ENCODE measurements around the gene TMBIM1. TPM values are rescaled to one million over a fixed set of nuclear protein-coding genes. Genes with fewer than 3 reads are reported as not detected.

TMBIM1 gene
- total and polyA plus RNA-seq, 2 donors (not counting 1 experiment from before 2014, with no cell fraction given) = 170 to 235 TPM

- no peak overlapping the region for H3K27ac ChIP-seq (ENCODE audit: insufficient read depth, low read length)
- H3K4me1 ChIP-seq (ENCODE audit: control insufficient read depth, extremely low read depth, insufficient read depth, low read length) = peaks cover 6% of the 10 kb centered on the region
- H2AFZ ChIP-seq (ENCODE audit: low read length) = no peak overlapping the region
- H3K9me3 ChIP-seq (ENCODE audit: control insufficient read depth, insufficient read depth, low read depth, low read length) = no peaks in the 10 kb centered on the region
- no peak overlapping the region for H3K4me2 ChIP-seq (ENCODE audit: extremely low read depth, insufficient read depth, low read length)
- TF ChIP-seq EZH2 (IDR thresholded peaks at IDR 0.05; ENCODE audit: low read length, missing control alignments) (no peak), CTCF (conservative IDR thresholded peaks at IDR 0.05 in 1 of 2, IDR thresholded peaks at IDR 0.05 in 1 of 2; ENCODE audit: low read depth in 1 of 2, low read length in 2 of 2) (no peak)
- no peak for DNase-seq (ENCODE audit: low read depth in 2 of 2)
- H3K27me3 ChIP-seq (ENCODE audit: control insufficient read depth, insufficient read depth, low read length) = no peaks in the 10 kb centered on the region
- no peaks in the 10 kb centered on the region for H4K20me1 ChIP-seq (ENCODE audit: control insufficient read depth, extremely low read depth, insufficient read depth, low read length)
- no peak overlapping the region for H3K9ac ChIP-seq (ENCODE audit: insufficient read depth, low read length)
- H3K36me3 ChIP-seq (ENCODE audit: control insufficient read depth, insufficient read depth, low read length) = peaks cover 14% of the 10 kb centered on the region
- H3K4me3 ChIP-seq (replicated peaks in 1 of 4; ENCODE audit: control extremely low read depth in 1 of 4, insufficient read depth in 1 of 4, low read depth in 3 of 4, low read length in 4 of 4) = no peak overlapping the region
- H3K79me2 ChIP-seq (ENCODE audit: control insufficient read depth, insufficient read depth, low read length) = peaks cover 19% of the 10 kb centered on the region
These were observed 57.3 kb downstream of the TMBIM1 start for GRCh38 chr2:218235017-218235416.

- no peak for DNase-seq (ENCODE audit: low read depth in 2 of 2)
- no peaks in the 10 kb centered on the region for H3K9me3 ChIP-seq (ENCODE audit: control insufficient read depth, insufficient read depth, low read depth, low read length)
- TF ChIP-seq CTCF (conservative IDR thresholded peaks at IDR 0.05 in 1 of 2, IDR thresholded peaks at IDR 0.05 in 1 of 2; ENCODE audit: low read depth in 1 of 2, low read length in 2 of 2) = no peak
- no peak for TF ChIP-seq EZH2 (IDR thresholded peaks at IDR 0.05; ENCODE audit: low read length, missing control alignments)
- H3K79me2 ChIP-seq (ENCODE audit: control insufficient read depth, insufficient read depth, low read length) = peaks cover 21% of the 10 kb centered on the region
- H3K4me2 ChIP-seq (ENCODE audit: extremely low read depth, insufficient read depth, low read length) = no peak overlapping the region
- H3K27ac ChIP-seq (ENCODE audit: insufficient read depth, low read length) = no peak overlapping the region
- no peaks in the 10 kb centered on the region for H3K27me3 ChIP-seq (ENCODE audit: control insufficient read depth, insufficient read depth, low read length)
- no peak overlapping the region for H3K9ac ChIP-seq (ENCODE audit: insufficient read depth, low read length)
- peaks cover 10% of the 10 kb centered on the region for H3K4me1 ChIP-seq (ENCODE audit: control insufficient read depth, extremely low read depth, insufficient read depth, low read length)
- no peak overlapping the region for H2AFZ ChIP-seq (ENCODE audit: low read length)
- H4K20me1 ChIP-seq (ENCODE audit: control insufficient read depth, extremely low read depth, insufficient read depth, low read length) = no peaks in the 10 kb centered on the region
- H3K36me3 ChIP-seq (ENCODE audit: control insufficient read depth, insufficient read depth, low read length) = peaks cover 14% of the 10 kb centered on the region
- no peak overlapping the region for H3K4me3 ChIP-seq (replicated peaks in 1 of 4; ENCODE audit: control extremely low read depth in 1 of 4, insufficient read depth in 1 of 4, low read depth in 3 of 4, low read length in 4 of 4)
These were observed 57.8 kb downstream of the TMBIM1 start for GRCh38 chr2:218234521-218234920.

GRCh38 chr2:218233543-218233942 lies 58.8 kb downstream of the TMBIM1 start:
- H2AFZ ChIP-seq (ENCODE audit: low read length) = no peak overlapping the region
- no peak overlapping the region for H3K4me2 ChIP-seq (ENCODE audit: extremely low read depth, insufficient read depth, low read length)
- H3K36me3 ChIP-seq (ENCODE audit: control insufficient read depth, insufficient read depth, low read length) = peaks cover 14% of the 10 kb centered on the region
- H3K9me3 ChIP-seq (ENCODE audit: control insufficient read depth, insufficient read depth, low read depth, low read length) = no peaks in the 10 kb centered on the region
- peaks cover 13% of the 10 kb centered on the region for H3K4me1 ChIP-seq (ENCODE audit: control insufficient read depth, extremely low read depth, insufficient read depth, low read length)
- H3K4me3 ChIP-seq (replicated peaks in 1 of 4; ENCODE audit: control extremely low read depth in 1 of 4, insufficient read depth in 1 of 4, low read depth in 3 of 4, low read length in 4 of 4) = no peak overlapping the region
- no peak overlapping the region for H3K9ac ChIP-seq (ENCODE audit: insufficient read depth, low read length)
- H3K27ac ChIP-seq (ENCODE audit: insufficient read depth, low read length) = no peak overlapping the region
- TF ChIP-seq CTCF (conservative IDR thresholded peaks at IDR 0.05 in 1 of 2, IDR thresholded peaks at IDR 0.05 in 1 of 2; ENCODE audit: low read depth in 1 of 2, low read length in 2 of 2) (no peak), EZH2 (IDR thresholded peaks at IDR 0.05; ENCODE audit: low read length, missing control alignments) (no peak)
- DNase-seq (ENCODE audit: low read depth in 2 of 2) = no peak
- H3K79me2 ChIP-seq (ENCODE audit: control insufficient read depth, insufficient read depth, low read length) = peaks cover 21% of the 10 kb centered on the region
- H4K20me1 ChIP-seq (ENCODE audit: control insufficient read depth, extremely low read depth, insufficient read depth, low read length) = no peaks in the 10 kb centered on the region
- no peaks in the 10 kb centered on the region for H3K27me3 ChIP-seq (ENCODE audit: control insufficient read depth, insufficient read depth, low read length)

Data from fibroblast of lung (primary cell).